HG02884 (cell line): Measurements from ENCODE around the gene ATP1A2.
"Not testable (repeated sequence)": the region's sequence is repeated elsewhere in the genome, so short reads cannot be mapped to it uniquely, and the experiment has no call there.

ENCODE experiments used
- ATAC-seq: cut with Tn5 transposase; IDR thresholded peaks from one replicate; pipeline ENCODE4 v1.9.1; 2021; ENCODE audit warnings: mild to moderate bottlenecking, moderate library complexity; ENCODE audit not compliant: unreplicated experiment

The ATP1A2 gene

DNA sequence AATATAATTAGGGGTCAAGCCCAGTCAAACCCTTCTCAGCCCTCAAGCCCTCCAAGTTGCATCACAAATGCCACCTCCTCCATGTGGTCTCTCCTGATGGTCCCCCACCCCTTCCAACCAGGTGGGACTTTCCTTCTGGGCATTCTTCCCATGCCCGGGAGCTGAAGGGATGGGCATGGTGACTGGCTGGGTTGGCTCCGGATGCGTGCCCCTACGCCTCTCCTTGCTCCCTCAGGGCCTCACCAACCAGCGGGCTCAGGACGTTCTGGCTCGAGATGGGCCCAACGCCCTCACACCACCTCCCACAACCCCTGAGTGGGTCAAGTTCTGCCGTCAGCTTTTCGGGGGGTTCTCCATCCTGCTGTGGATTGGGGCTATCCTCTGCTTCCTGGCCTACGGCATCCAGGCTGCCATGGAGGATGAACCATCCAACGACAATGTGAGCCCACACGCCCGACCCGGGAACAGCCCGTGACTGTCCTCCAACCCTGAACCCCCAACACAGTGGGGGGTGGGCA is 7.5 kb downstream of the ATP1A2 start:
- no peak for ATAC-seq

DNA sequence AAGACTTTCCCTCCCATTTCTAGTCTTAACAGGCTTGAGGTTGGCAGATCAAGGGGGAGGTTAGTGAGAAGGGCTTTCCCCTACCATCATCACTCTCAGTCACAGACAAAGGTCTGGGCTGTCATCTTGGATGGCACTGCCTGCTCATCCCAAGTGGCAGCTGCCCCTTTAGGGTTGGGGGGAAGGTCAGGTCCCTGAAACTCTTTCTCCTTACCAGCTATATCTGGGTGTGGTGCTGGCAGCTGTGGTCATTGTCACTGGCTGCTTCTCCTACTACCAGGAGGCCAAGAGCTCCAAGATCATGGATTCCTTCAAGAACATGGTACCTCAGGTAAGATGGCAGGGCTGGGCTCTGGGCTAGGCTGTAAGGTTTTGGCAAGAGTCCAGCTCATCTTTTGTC is 8.2 kb downstream of the ATP1A2 start:
- ATAC-seq, result no peak

DNA sequence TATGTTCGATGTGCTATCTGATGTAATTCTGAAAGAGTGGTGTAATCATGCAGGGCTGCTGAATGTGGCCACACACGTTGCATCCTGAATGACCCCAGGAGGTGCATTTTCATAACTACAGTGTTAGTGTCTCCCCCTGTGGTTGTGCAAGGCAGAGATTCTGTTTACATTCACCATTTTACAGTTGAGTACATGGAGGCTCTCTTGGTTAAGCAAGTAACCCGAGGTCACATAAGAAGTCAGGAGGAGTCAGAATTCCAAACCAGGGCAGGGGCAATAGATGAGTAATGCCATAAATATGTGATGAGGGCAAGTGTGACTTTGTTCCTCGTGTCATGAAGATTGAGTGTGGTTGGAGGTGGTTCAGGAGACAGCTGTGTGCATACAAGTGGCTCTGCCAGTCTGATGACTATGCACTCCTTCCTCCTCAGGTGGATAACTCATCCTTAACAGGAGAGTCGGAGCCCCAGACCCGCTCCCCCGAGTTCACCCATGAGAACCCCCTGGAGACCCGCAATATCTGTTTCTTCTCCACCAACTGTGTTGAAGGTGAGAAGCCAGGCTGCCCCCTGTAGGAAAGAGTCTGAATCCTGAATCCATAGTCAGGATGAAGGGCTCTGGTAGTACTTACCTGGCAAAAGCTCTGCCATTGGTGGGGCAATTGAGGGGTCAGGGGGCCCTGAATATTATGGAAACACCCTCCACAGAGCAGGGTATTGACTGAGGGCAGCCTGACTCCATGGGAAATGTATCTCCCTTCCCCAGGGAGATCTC is 9.3 kb downstream of the ATP1A2 start:
- ATAC-seq, result no peak

DNA sequence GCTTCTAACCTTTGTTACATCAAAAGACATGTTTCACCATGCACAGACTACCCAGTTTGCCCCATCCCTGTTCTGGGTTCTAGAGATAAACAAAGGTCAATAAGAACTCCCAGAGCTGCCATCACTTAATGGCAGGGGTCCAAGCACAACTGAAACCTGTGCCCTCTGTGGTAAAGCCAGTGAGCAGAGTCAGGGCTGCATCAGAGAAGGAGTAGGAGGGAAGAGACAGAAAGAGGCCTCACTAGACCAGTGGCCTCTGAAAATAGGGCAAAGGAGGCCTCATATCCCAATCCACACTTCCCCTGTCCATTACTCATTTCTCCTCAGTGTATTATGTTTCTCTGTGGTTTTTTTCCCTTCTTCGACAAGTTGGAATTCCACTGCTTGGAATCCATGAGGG is 10.2 kb downstream of the ATP1A2 start:
- no peak for ATAC-seq

DNA sequence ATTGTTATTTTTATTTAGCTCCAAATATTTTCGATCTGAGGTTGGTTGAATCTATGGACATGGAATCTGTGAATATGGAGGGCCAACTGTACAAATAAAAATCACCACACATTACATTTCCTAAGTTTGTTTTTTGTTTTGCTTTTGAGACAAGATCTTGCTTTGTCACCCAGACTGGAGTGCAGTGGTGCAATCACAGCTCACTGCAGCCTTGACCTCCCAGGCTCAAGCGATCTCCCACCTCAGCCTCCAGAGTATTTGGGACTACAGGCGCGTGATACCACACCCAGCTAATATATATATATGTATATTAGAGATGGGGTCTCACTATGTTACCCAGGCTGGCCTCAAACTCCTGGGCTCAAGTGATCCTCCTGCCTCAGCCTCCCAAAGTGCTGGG is 10.8 kb downstream of the ATP1A2 start:
- not testable (repeated sequence) for ATAC-seq

DNA sequence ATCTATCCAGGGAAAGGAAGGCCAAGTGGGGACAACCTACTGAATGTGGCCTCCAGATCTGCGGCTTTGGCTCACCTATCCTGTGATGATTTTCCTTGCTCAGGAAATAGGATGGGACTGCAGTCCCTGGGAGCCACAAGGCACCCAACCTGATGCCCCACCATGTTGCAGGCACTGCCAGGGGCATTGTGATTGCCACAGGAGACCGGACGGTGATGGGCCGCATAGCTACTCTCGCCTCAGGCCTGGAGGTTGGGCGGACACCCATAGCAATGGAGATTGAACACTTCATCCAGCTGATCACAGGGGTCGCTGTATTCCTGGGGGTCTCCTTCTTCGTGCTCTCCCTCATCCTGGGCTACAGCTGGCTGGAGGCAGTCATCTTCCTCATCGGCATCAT is 11.8 kb downstream of the ATP1A2 start:
- no peak for ATAC-seq

DNA sequence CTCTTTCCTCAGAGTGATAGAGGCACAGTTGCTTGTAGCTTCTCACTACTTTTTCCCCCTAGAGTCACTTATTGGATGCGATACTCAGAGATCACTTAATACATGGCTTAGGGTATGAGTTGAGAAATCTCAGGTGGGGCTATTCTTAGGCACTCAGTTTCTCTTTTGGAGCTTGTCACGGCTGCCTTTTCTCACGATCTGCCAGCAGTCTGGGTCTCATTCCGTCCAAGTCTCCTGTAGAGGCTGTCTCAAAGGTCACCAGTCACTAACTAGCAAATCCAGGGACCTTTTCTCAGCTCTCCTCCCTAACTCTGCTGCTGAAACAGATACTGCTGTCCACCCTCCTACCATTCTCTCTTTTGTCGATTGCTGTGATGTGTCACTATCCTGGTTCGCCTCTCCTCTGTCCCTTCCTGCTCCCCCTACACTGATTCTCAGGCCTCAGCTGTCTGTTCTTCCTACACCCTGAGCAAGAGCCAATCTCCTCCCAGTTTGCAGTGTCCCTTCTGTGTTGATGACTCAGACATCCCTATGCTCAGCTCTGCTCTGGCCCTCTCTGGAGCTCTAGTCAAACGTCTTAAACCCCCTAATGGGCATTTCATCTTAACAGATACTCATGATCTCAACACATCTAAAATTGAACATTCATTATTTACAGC is 12.4 kb downstream of the ATP1A2 start:
- ATAC-seq, result no peak

DNA sequence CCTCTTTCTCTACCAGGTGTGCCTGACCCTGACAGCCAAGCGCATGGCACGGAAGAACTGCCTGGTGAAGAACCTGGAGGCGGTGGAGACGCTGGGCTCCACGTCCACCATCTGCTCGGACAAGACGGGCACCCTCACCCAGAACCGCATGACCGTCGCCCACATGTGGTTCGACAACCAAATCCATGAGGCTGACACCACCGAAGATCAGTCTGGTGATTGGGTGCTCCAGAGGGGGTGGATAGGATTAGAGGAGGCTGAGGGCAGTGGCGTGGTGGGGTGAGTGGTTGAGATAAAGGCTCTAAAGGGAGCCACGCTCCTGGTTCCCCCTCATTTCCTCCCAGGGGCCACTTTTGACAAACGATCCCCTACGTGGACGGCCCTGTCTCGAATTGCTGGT is 13.1 kb downstream of the ATP1A2 start:
- ATAC-seq, result no peak

DNA sequence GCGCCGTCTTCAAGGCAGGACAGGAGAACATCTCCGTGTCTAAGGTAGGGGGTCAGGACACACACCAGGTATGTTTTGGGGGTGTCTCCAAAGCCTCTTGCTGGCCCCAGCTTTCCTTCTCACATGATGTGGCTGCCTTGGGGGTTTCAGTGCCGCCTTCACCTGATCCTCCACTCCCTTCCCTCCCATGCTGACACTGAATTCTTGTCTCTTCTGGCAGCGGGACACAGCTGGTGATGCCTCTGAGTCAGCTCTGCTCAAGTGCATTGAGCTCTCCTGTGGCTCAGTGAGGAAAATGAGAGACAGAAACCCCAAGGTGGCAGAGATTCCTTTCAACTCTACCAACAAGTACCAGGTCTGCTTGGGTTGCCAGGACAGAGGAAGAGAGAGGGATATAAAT is 13.5 kb downstream of the ATP1A2 start:
- no peak for ATAC-seq

DNA sequence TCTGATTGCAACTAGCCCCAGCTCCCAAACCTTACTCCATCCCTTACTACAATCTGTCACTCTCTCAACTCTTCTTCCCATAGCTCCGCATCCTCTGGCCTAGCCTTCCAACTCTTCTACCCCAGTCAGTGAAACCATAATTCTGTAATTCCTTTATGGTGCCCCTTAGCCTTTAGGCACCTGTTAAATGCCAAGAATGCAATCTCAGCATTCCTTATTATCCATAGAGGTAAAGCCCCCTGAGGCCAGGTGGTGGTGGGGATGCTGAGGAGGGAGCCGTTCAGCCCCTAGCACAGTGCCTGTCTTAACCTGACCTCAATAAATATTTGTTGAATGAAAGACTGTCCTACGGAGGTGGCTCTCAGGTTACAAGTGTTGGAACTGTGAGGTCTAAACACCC is 14.0 kb downstream of the ATP1A2 start:
- ATAC-seq, result no peak

DNA sequence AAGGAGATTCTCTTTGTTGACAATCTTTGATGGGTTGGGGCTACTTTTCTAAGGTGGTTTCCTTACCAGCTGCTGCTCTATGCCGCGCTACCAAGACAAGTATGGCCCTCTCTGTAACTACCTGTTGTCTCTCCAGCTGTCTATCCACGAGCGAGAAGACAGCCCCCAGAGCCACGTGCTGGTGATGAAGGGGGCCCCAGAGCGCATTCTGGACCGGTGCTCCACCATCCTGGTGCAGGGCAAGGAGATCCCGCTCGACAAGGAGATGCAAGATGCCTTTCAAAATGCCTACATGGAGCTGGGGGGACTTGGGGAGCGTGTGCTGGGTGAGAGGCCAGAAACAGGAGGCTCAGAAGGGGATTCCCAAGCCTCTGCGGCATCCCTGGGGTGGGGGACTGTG is 14.4 kb downstream of the ATP1A2 start:
- ATAC-seq, result no peak

DNA sequence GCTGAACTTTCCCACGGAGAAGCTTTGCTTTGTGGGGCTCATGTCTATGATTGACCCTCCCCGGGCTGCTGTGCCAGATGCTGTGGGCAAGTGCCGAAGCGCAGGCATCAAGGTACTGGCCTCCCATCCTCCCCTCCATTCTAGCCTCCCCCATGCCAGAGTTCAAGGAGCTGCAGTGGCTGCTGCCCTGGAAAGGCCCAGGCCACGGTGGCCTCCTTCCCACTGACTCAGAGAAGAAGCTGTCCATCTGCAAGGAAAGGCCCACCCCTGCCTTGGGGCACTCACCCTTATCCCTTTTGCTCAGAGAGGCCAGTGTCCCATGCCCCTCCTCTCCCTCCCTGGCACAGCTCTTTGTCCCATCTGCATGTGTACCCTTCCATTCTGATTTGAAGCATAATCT is 14.9 kb downstream of the ATP1A2 start:
- no peak for ATAC-seq

DNA sequence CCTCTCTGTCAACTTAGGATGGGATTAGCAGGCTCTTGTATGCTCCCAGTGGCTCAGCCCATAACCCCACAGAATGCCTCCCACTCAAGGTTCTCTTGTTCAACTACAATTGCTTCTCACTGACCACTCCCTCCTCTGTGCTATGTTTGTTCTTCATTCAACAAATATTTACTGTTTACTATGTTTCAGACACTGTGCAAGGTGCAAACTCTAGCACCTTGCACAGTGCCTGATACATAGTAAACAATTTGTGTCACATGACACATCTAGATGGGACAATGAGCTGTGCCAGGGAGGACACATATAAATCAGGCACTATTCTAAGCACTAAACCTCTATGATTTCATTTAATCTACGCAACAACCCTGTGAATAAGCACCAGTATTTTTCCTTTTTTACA is 15.4 kb downstream of the ATP1A2 start:
- ATAC-seq, result no peak

DNA sequence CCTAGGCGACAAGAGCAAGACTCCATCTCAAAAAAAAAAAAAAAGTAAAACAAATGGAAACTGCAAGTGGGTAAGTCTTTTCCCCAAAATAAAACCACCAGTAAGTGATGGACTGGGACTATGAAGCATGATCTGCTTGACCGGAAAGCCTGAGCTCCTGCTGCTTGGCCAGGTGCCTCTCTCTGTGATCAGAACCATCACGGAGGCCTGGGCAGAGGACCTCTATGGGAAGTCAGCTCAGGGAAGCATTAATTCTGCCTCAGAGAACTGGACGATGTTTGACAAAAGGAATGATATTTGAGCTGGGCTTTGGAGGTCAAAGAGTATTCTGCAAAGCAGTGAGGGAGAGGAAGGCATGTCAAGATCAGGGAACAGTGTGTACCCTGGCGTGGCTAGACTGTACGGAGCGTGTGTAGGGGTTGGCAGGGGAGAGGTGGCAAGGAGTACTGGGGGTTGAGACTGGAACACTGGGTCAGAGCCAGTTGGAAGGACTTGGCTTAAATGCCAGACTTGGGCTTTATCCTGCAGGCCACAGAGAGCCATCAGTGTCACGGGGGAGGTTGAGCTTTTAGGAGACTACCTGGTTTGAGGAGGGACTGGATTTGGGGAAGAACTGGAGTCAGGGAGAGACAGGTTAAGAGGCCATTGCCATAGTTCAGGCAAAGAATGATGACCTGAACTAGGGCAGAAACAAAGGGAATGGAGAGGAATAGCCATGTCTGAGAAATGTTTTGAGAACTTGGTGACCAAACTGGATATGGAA is 16.4 kb downstream of the ATP1A2 start:
- no peak for ATAC-seq

DNA sequence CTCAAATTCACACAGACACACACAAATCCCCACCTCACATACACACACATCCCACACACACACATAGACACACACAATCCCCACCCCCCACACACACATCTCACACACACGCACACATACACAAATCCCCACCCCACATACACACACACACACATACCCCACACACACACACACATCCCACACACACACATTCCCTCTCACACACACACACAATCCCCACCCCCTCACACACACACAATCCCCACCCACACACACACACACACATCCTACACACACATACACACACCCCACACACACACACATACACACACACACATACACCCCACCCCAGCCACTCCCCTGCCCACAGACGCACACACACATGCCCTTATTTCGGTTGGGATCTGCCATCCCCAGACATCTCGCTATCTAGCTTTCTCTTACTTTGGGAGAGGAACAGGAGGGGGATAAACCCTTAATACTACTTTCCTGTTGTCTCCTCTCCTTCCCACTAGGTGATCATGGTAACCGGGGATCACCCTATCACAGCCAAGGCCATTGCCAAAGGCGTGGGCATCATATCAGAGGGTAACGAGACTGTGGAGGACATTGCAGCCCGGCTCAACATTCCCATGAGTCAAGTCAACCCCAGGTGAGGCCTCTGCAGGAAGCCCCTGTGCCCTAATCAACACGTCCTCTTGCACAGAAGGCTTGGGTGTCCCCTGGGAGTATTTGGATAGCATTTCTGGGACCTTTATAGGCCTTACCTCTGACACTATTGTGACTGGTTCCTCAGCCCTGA is 18.6 kb downstream of the ATP1A2 start:
- no peak for ATAC-seq

DNA sequence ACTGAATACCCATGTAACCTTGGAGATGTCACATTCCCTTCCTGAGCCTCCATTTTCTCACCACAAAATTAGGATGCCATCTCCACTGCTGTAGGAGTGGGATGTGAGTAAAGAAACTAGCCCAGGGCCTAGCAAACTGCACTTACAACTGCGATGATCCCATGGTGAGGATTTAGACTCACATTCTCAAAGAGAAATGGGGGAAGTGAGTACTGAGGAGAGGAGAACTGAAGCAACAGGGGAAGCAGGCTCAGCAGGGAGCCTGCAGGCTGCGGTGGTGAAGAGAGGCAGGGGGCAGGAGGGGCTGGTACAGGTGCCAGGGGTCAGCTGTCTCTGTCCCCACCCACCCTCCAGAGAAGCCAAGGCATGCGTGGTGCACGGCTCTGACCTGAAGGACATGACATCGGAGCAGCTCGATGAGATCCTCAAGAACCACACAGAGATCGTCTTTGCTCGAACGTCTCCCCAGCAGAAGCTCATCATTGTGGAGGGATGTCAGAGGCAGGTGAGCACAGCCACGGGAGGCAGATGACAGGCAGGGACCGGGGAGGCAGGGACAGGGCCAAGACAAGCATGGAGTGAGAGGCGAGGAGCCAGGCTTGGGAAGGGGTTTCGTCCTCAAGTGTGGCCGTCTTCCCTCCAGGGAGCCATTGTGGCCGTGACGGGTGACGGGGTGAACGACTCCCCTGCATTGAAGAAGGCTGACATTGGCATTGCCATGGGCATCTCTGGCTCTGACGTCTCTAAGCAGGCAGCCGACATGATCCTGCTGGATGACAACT is 19.4 kb downstream of the ATP1A2 start:
- ATAC-seq, result no peak

DNA sequence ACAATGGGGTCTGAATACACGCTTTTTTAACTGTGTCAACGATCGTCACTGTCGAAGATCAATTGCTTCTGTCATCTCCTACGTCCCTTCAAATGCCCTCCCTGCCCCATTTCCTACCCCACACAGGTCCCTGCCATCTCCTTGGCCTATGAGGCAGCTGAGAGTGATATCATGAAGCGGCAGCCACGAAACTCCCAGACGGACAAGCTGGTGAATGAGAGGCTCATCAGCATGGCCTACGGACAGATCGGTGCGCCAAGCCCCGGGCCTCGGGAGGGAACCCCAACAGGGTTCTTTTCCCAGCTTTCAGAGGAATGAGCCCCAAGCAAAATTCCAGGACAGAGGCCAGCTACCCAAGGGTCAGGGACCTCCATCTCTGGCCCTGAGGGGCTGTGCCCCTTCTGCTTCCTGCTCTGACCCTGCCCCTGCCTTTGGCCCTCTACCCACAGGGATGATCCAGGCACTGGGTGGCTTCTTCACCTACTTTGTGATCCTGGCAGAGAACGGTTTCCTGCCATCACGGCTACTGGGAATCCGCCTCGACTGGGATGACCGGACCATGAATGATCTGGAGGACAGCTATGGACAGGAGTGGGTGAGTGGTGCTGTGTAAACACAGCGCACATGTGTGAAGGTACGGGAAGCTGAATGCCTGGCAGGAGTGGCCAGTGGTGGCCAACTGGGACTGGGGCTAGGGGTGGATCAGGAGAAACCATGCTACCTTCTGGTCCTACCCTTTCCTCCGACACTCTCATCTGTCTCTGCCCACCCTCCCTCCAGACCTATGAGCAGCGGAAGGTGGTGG is 20.8 kb downstream of the ATP1A2 start:
- ATAC-seq, result no peak

DNA sequence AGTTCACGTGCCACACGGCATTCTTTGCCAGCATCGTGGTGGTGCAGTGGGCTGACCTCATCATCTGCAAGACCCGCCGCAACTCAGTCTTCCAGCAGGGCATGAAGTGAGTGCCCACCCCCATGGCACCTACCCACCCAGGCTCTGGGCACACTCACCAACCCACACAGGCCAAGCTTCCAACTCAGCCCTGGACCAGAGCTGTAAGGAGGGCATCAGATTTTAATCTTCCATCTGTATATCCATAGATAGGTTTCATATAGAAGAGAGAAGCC is 21.3 kb downstream of the ATP1A2 start:
- no peak for ATAC-seq

DNA sequence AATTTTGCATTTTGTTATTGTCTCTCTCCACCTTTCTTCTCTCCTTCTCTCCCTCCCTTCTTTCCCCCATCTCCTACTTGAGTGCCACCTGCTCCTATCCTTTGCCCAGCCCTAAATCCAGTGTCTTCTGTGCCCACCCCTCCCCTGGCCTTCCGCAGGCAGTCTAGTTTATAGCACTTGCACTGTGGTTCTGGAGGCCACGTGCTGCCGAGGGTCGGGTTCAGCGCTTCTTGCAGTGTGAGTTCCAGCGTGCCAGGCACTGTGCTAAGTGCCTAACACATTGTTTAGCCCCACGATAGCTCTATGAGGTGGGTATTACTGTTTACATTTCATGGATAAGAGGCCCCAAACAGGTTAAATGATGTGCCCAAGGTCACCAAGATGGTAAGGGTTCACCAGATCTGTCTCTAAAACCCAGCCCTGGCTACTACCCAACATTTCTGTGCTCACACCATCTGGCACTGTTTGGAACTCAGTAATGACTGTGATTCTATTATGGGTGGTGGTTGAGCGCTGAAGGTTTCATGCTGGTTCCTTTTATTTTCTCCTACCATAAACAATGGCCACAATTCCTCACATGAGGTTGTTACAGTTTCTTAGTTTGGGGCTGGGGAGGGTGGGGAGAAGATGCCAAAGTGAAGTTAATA is 21.8 kb downstream of the ATP1A2 start:
- no peak for ATAC-seq
